Activated effector memory CD4-positive, alpha-beta T cell treated with anti-CD3 and anti-CD28 coated beads, Interleukin-2, amount 50 U/mL, for 16 hours (primary cell): Measurements from ENCODE around the gene PXYLP1.
"Not testable (repeated sequence)": the region's sequence is repeated elsewhere in the genome, so short reads cannot be mapped to it uniquely, and the experiment has no call there.

Source experiments
- DNase-seq: peaks from one replicate; pipeline ENCODE4 v3.0.0-alpha.2; 2020

The PXYLP1 gene

GRCh38 chr3:141302364-141303141 is 70.9 kb downstream of the PXYLP1 start:
- no peak for DNase-seq

GRCh38 chr3:141303481-141304223 is 72.0 kb downstream of the PXYLP1 start:
- peak; percentile 70 for DNase-seq

- DNase-seq = no peak
Measured at GRCh38 chr3:141305436-141305835, 73.8 kb downstream of the PXYLP1 start.

GRCh38 chr3:141306276-141306675 is 74.7 kb downstream of the PXYLP1 start:
- DNase-seq = no peak

- DNase-seq = no peak
Measured at GRCh38 chr3:141306922-141307321, 75.3 kb downstream of the PXYLP1 start.

GRCh38 chr3:141307351-141308059 is 75.9 kb downstream of the PXYLP1 start:
- peak; percentile 70 for DNase-seq

- DNase-seq = no peak
Measured at GRCh38 chr3:141308588-141309218, 77.1 kb downstream of the PXYLP1 start.

GRCh38 chr3:141311170-141311495 is 79.5 kb downstream of the PXYLP1 start:
- DNase-seq = no peak

- DNase-seq = peak; percentile 99
Measured at GRCh38 chr3:141311496-141312353, 80.1 kb downstream of the PXYLP1 start.

- no peak for DNase-seq
Measured at GRCh38 chr3:141312354-141313092, 80.9 kb downstream of the PXYLP1 start.

- no peak for DNase-seq
Measured at GRCh38 chr3:141313093-141313683, 81.6 kb downstream of the PXYLP1 start.

- not testable (repeated sequence) for DNase-seq
Measured at GRCh38 chr3:141314415-141314814, 82.8 kb downstream of the PXYLP1 start.

- no peak for DNase-seq
Measured at GRCh38 chr3:141316851-141317250, 85.2 kb downstream of the PXYLP1 start.

- DNase-seq = no peak
Measured at GRCh38 chr3:141320399-141321108, 88.9 kb downstream of the PXYLP1 start.

- no peak for DNase-seq
Measured at GRCh38 chr3:141321109-141321497, 89.5 kb downstream of the PXYLP1 start.

GRCh38 chr3:141323936-141324704 is 92.5 kb downstream of the PXYLP1 start:
- DNase-seq = no peak

GRCh38 chr3:141326123-141326522 is 94.5 kb downstream of the PXYLP1 start:
- DNase-seq = no peak

GRCh38 chr3:141326626-141327025 is 95.0 kb downstream of the PXYLP1 start:
- no peak for DNase-seq

- DNase-seq = no peak
Measured at GRCh38 chr3:141328286-141329166, 96.9 kb downstream of the PXYLP1 start.
